Measurements from ENCODE around the gene ACSBG1. TPM values are rescaled to one million over a fixed set of nuclear protein-coding genes. Genes with fewer than 3 reads are reported as not detected.

The ACSBG1 gene
- total RNA-seq, 1 donor from 2014 or later, result not detected

DNA sequence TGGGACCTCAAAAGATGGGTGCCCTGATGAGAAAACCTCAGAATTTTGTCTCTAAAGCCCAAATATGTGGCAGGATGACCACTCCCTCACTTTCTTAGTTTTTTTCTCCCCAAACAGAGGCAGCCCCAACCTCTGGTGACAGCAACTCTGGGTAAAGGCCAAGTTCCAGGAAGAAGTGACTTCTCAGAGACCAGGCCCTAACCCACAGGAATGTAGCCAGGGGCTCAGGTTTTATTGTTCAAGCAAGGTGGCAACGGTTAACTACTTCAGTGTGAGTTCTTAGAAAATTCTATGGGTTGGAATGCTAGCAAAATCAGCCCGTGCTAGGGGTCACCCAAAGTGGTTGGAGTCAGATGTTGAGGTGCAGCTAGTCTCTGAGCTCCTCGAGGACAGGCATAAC lies 24.9 kb upstream of the ACSBG1 start:
- Histone ChIP-seq H3K4me3 (ENCODE audit: low read depth, low read length) (no peak overlapping the region), H3K36me3 (ENCODE audit: control insufficient read depth, insufficient read depth, low read length) (no peaks in the 10 kb centered on the region), H3K27me3 (ENCODE audit: control insufficient read depth, insufficient read depth, low read length) (no peaks in the 10 kb centered on the region)
- TF ChIP-seq CTCF (IDR thresholded peaks at IDR 0.05; ENCODE audit: insufficient read depth, low read length, severe bottlenecking), result no peak
- no peak for DNase-seq (ENCODE audit: low read depth)
- FAIRE-seq, result no peak

DNA sequence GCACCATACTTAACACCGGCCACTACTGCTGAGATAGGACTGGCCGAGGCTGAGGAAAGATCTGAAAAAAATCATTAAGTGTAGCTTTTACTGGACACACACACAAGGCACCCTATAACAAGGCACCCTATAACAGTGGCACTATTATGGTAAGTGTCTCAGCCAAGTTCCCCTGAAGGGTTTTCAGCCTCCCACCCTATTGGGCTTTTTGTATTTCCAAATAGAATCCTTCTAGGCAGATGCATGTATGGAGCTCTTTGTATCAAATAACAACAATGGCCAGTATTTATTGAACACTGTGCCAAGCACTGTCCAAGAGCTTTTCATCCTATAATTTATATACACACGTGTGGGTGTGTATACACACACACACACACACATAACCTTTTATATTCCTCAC lies 23.3 kb upstream of the ACSBG1 start:
- no peak for TF ChIP-seq CTCF (IDR thresholded peaks at IDR 0.05; ENCODE audit: insufficient read depth, low read length, severe bottlenecking)

GRCh38 chr15:78256044-78256437 lies 21.7 kb upstream of the ACSBG1 start:
- no peak overlapping the region for H3K4me3 ChIP-seq (ENCODE audit: low read depth, low read length)
- H3K27me3 ChIP-seq (ENCODE audit: control insufficient read depth, insufficient read depth, low read length), result no peaks in the 10 kb centered on the region
- DNase-seq (ENCODE audit: low read depth) (no peak), FAIRE-seq (no peak)
- TF ChIP-seq CTCF (IDR thresholded peaks at IDR 0.05; ENCODE audit: insufficient read depth, low read length, severe bottlenecking), result no peak
- H3K36me3 ChIP-seq (ENCODE audit: control insufficient read depth, insufficient read depth, low read length), result no peaks in the 10 kb centered on the region

More for the DNA sequence above, 23.3 kb upstream of the ACSBG1 start:
- Histone ChIP-seq H3K4me3 (ENCODE audit: low read depth, low read length) (no peak overlapping the region), H3K36me3 (ENCODE audit: control insufficient read depth, insufficient read depth, low read length) (no peaks in the 10 kb centered on the region), H3K27me3 (ENCODE audit: control insufficient read depth, insufficient read depth, low read length) (no peaks in the 10 kb centered on the region)
- no peak for FAIRE-seq
- DNase-seq (ENCODE audit: low read depth), result no peak

DNA sequence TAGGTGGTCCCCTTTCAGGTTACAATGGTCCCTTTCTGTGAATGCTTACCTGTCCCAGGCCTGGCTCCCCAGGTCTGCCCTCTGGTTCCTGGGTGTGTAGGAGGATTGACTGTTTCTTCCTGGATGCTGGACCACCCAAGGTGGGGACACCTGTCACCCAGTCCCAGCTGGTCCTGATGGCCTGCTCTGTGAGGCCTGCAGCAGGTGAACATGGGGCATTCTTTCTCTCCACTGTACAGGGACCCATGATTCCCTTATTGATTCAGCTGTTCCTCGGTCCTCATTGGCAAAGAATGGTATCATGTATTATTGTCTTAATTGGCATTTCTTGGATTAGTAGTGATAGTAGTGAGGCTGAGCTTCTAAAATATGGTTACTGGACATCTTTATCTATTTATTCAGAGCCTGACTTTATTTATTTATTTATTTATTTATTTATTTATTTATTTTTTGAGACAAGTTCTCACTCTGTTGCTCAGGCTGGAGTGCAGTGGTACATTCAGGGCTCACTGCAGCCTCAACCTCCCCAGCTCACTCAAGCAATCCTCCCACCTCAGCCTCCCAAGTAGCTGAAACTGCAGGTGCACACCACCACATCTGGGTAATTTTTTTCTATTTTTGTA lies 21.2 kb upstream of the ACSBG1 start:
- H3K36me3 ChIP-seq (ENCODE audit: control insufficient read depth, insufficient read depth, low read length), result no peaks in the 10 kb centered on the region
- H3K27me3 ChIP-seq (ENCODE audit: control insufficient read depth, insufficient read depth, low read length), result no peaks in the 10 kb centered on the region
- FAIRE-seq (no peak), DNase-seq (ENCODE audit: low read depth) (no peak)
- TF ChIP-seq CTCF (IDR thresholded peaks at IDR 0.05; ENCODE audit: insufficient read depth, low read length, severe bottlenecking), result no peak
- H3K4me3 ChIP-seq (ENCODE audit: low read depth, low read length), result no peak overlapping the region

DNA sequence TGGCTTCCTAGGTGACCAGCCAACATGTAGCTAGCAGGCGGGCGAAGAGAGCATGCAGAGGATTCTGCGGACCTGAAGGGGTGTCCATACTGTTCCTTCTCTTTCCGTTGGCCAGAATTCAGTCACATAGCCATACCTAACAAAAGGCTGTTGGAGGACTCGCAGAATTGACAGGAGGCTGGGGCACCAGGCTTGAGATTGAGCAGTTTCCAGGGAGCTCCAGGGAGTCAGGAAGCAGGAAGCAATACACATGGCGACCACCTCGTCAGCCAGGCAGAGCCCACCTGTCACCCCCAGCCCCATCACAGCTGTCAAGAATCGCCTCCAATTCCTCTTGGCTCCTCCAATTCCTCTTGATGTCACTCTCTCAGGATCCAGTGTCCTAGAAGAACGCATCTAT lies 16.8 kb upstream of the ACSBG1 start:
- TF ChIP-seq CTCF (IDR thresholded peaks at IDR 0.05; ENCODE audit: insufficient read depth, low read length, severe bottlenecking), result no peak
- no peak for FAIRE-seq
- no peaks in the 10 kb centered on the region for H3K27me3 ChIP-seq (ENCODE audit: control insufficient read depth, insufficient read depth, low read length)

DNA sequence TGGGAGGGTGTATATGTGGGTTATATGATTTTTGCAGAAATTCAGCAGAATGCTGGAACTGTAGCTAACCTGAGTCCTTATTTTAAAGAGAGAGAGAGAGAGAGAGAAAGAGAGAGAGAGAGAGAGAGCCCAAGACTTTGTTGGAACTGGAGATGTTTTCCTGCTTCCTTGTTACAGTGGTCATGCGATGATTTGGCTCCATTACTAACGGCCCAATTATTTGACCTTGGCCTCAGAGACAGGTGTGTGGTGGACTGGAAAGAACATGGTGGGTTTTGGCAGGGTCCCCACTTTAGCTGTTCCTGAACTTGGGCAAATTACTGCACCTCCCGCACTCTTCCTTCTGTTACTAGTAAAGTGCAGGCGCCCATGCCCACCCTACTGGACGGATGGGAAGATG lies 14.8 kb upstream of the ACSBG1 start:
- Histone ChIP-seq H3K4me3 (ENCODE audit: low read depth, low read length) (no peak overlapping the region), H3K36me3 (ENCODE audit: control insufficient read depth, insufficient read depth, low read length) (no peaks in the 10 kb centered on the region), H3K27me3 (ENCODE audit: control insufficient read depth, insufficient read depth, low read length) (no peaks in the 10 kb centered on the region)
- DNase-seq (ENCODE audit: low read depth), result no peak
- no peak for TF ChIP-seq CTCF (IDR thresholded peaks at IDR 0.05; ENCODE audit: insufficient read depth, low read length, severe bottlenecking)
- no peak for FAIRE-seq

More for the DNA sequence above, 16.8 kb upstream of the ACSBG1 start:
- no peak overlapping the region for H3K4me3 ChIP-seq (ENCODE audit: low read depth, low read length)
- DNase-seq (ENCODE audit: low read depth), result no peak
- no peaks in the 10 kb centered on the region for H3K36me3 ChIP-seq (ENCODE audit: control insufficient read depth, insufficient read depth, low read length)

All from bronchial epithelial cell (primary cell).